GM12864 (cell line): ENCODE results near the gene RRBP1.

Experiments
- DNase-seq: peaks from one replicate; pipeline ENCODE4 v3.0.0-alpha.2; 2011; ENCODE audit warnings: low read depth
- H3K4me3 ChIP-seq: 2 replicates; pipeline ENCODE4 v1.5.1; 2011; ENCODE audit warnings: mild to moderate bottlenecking, low read depth, low read length, control low read depth
- TF ChIP-seq, protein P1 (sequence below): IDR thresholded peaks from 2 replicates; pipeline ENCODE4 v1.5.1; 2011; ENCODE audit warnings: low read depth, mild to moderate bottlenecking, moderate library complexity, low read length, control low read depth, inconsistent platforms; ENCODE audit errors: missing control alignments

Gene RRBP1

GRCh38 chr20:17691758-17692157 lies 9.7 kb upstream of the RRBP1 start:
- no peak for DNase-seq
- TF ChIP-seq, protein P1, sequence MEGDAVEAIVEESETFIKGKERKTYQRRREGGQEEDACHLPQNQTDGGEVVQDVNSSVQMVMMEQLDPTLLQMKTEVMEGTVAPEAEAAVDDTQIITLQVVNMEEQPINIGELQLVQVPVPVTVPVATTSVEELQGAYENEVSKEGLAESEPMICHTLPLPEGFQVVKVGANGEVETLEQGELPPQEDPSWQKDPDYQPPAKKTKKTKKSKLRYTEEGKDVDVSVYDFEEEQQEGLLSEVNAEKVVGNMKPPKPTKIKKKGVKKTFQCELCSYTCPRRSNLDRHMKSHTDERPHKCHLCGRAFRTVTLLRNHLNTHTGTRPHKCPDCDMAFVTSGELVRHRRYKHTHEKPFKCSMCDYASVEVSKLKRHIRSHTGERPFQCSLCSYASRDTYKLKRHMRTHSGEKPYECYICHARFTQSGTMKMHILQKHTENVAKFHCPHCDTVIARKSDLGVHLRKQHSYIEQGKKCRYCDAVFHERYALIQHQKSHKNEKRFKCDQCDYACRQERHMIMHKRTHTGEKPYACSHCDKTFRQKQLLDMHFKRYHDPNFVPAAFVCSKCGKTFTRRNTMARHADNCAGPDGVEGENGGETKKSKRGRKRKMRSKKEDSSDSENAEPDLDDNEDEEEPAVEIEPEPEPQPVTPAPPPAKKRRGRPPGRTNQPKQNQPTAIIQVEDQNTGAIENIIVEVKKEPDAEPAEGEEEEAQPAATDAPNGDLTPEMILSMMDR, result no peak
- no peak overlapping the region for H3K4me3 ChIP-seq

DNA sequence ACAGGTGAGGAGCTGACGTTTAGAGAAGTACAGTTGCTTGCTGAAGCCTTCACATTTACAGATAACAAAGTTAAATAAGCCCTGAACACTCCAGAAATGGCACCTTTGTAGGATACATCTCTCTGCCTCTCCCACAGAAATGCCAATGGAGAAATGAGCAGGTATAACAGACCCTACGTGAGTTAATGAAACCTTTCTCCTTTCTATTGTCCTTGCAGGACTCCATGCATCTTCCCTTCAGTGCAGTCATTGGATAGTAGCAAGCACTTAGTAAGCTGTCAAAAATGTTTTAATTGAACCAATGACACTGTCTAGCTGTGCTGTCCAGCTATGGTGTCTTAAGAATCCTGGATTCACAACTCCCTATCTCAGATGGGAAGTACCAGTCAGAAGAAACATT lies 8.1 kb upstream of the RRBP1 start:
- TF ChIP-seq, protein P1, result no peak
- H3K4me3 ChIP-seq, result no peak overlapping the region
- no peak for DNase-seq

DNA sequence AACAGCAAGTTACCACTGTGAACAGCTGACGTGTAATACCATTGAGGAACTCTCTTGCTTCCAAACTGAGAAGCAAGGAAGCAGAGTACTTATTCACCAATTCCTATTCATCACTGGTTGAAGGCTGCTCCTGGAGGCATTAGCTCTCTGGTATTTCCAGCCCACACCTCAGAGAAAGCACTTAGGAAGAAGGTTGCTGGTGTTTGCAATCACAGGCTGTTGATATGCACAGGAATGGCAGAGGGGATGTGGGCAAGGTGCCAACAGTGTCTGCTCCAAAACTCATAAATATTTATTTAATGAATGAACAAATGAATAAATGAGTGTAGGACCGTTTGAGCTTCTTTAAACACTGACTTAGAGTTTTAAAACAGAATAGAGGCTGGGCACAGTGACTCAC lies 6.9 kb upstream of the RRBP1 start:
- no peak for DNase-seq
- TF ChIP-seq, protein P1, result no peak
- H3K4me3 ChIP-seq, result no peak overlapping the region

GRCh38 chr20:17687800-17688199 lies 5.8 kb upstream of the RRBP1 start:
- TF ChIP-seq, protein P1, result no peak
- H3K4me3 ChIP-seq, result no peak overlapping the region
- DNase-seq, result no peak

- DNase-seq, result no peak
- TF ChIP-seq, protein P1, result no peak
Measured at GRCh38 chr20:17685168-17685567, 3.1 kb upstream of the RRBP1 start.

GRCh38 chr20:17684077-17684888 lies 2.2 kb upstream of the RRBP1 start:
- TF ChIP-seq, protein P1, result no peak
- no peak overlapping the region for H3K4me3 ChIP-seq
- no peak for DNase-seq

More at GRCh38 chr20:17685168-17685567, 3.1 kb upstream of the RRBP1 start:
- no peak overlapping the region for H3K4me3 ChIP-seq
